ENCODE results near the gene APBB2.

DNA sequence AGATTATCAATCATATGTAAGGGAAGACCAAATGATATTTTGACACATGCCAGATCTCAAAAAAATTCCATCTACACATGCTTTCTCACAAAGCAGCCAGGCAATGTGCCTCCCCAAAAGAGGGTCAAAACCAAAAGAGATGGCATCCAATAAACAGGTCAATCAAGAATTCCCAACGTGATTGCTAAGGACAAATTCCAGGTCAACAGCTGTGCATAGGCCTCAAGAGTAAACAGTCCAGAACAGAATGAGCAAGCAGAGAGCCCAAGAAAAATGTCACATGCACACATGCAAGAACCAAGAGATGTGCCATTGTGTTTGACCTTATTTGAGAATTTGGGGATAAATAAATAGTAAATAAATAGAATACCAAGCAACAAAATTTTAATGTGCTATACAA, 136.7 kb downstream of the APBB2 start:
- TF ChIP-seq, protein P1, sequence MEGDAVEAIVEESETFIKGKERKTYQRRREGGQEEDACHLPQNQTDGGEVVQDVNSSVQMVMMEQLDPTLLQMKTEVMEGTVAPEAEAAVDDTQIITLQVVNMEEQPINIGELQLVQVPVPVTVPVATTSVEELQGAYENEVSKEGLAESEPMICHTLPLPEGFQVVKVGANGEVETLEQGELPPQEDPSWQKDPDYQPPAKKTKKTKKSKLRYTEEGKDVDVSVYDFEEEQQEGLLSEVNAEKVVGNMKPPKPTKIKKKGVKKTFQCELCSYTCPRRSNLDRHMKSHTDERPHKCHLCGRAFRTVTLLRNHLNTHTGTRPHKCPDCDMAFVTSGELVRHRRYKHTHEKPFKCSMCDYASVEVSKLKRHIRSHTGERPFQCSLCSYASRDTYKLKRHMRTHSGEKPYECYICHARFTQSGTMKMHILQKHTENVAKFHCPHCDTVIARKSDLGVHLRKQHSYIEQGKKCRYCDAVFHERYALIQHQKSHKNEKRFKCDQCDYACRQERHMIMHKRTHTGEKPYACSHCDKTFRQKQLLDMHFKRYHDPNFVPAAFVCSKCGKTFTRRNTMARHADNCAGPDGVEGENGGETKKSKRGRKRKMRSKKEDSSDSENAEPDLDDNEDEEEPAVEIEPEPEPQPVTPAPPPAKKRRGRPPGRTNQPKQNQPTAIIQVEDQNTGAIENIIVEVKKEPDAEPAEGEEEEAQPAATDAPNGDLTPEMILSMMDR (IDR thresholded peaks at IDR 0.05; ENCODE audit: low read length), result no peak
- TF ChIP-seq EZH2 (IDR thresholded peaks at IDR 0.05; ENCODE audit: borderline replicate concordance, low read length), result no peak

Measured in OCI-LY1 (cell line).